Measurements from ENCODE around the gene ZMIZ1. TPM values are rescaled to one million over a fixed set of nuclear protein-coding genes. Genes with fewer than 3 reads are reported as not detected.

Gene ZMIZ1
- total RNA-seq, 1 experiment from 2014 or later, result 42.3 TPM

DNA sequence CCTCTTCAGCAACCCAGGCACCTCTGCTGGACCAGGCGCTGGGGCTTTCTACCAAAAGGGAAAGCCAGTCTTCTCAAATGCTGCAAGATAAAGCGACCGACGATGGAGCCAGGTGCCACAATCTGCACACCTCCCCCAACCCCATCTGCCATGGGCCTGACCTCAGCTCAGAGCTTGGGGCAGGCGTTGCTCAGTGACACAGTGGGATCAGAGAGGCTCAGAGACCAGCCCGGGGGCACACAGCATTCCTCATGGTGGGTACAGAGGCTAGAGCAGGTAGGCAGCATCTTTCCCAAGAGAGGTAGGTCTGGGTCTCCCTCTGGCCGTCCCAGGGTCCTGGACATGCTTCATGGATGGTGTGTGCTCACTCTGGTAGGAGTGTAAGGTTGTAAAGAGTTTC lies 56.3 kb downstream of the ZMIZ1 start:
- H3K36me3 Mint-ChIP-seq (ENCODE audit: insufficient read depth, unreplicated experiment), result peaks cover 11% of the 10 kb centered on the region
- TF ChIP-seq, protein P1, sequence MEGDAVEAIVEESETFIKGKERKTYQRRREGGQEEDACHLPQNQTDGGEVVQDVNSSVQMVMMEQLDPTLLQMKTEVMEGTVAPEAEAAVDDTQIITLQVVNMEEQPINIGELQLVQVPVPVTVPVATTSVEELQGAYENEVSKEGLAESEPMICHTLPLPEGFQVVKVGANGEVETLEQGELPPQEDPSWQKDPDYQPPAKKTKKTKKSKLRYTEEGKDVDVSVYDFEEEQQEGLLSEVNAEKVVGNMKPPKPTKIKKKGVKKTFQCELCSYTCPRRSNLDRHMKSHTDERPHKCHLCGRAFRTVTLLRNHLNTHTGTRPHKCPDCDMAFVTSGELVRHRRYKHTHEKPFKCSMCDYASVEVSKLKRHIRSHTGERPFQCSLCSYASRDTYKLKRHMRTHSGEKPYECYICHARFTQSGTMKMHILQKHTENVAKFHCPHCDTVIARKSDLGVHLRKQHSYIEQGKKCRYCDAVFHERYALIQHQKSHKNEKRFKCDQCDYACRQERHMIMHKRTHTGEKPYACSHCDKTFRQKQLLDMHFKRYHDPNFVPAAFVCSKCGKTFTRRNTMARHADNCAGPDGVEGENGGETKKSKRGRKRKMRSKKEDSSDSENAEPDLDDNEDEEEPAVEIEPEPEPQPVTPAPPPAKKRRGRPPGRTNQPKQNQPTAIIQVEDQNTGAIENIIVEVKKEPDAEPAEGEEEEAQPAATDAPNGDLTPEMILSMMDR (IDR thresholded peaks at IDR 0.05; ENCODE audit: insufficient read depth in 1 of 2, low read depth in 1 of 2, low read length in 1 of 2, severe bottlenecking in 1 of 2, unreplicated experiment in 1 of 2), result no peak
- peaks cover 31% of the 10 kb centered on the region for H3K4me1 ChIP-seq
- no peak overlapping the region for H3K4me3 Mint-ChIP-seq (ENCODE audit: unreplicated experiment)
- BruUV-seq (replicated peaks), result no TSS peak
- peak overlapping the region; percentile 55 for H3K27ac Mint-ChIP-seq (ENCODE audit: unreplicated experiment)
- no peaks in the 10 kb centered on the region; the same call in none of the 2 replicates for H3K36me3 ChIP-seq (ENCODE audit: control insufficient read depth, insufficient read depth, low read length)
- no peaks in the 10 kb centered on the region for H3K27me3 ChIP-seq (replicated peaks; ENCODE audit: control insufficient read depth, insufficient read depth, low read length)
- DNase-seq, result no peak
- ChIA-PET CTCF (interaction anchor here (0.7 to 2.9 kb wide), 3 partner anchors 70 to 1078 kb away, joined by 3 to 11 read pairs (median 6); no protein-coding TSS in a partner anchor), POLR2A (no interaction called here)
- H3K4me1 Mint-ChIP-seq (ENCODE audit: low read depth, unreplicated experiment), result peaks cover 6% of the 10 kb centered on the region
- no peaks in the 10 kb centered on the region for H3K27me3 Mint-ChIP-seq (ENCODE audit: insufficient read depth, unreplicated experiment)
- H3K9me3 Mint-ChIP-seq (ENCODE audit: unreplicated experiment), result no peaks in the 10 kb centered on the region
- no peak overlapping the region for H3K4me3 ChIP-seq (ENCODE audit: low read depth, low read length)
- no peaks in the 10 kb centered on the region for H3K9me3 ChIP-seq
- intact Hi-C loops (cut with micrococcal nuclease; ENCODE audit: unreplicated experiment), result no loop called here

DNA sequence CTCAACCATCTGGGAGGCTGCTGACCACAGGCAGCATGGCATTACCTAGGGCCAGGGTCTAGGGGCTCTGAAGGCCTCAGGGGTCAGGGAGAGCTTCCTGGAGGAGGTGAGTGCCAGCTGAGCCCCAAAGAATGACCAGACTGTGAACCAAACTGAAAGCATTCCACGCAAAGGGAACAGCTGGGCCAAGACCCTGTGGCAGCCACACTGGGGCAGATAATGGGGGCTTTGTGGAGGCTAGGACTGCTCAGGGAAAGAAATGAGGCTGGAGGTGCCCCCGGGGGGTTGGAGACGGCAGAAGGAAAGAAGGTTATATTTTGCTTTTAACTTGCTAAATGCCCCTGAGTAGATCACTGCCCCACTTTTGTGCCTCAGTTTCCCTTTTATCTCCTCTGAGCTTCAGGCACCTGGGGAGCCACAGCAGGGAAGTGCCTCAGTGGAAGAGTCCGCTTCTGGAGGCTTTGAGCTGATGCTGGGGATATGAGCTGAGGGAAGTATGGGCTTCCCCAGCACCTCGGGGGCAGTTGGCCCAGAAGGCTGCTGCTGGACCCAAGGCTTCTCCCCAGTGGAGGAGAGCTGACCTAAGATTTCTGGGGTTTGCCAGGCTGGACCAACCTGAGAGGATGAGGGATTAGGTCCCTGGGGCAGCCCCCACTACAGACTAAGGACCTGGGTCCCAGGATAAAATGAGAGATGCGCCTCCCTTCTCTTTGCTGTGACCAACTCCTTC lies 57.8 kb downstream of the ZMIZ1 start:
- Histone ChIP-seq H3K9me3 (no peaks in the 10 kb centered on the region), H3K36me3 (ENCODE audit: control insufficient read depth, insufficient read depth, low read length) (peaks cover 3% of the 10 kb centered on the region), H3K4me1 (peaks cover 31% of the 10 kb centered on the region), H3K4me3 (ENCODE audit: low read depth, low read length) (no peak overlapping the region), H3K27me3 (replicated peaks; ENCODE audit: control insufficient read depth, insufficient read depth, low read length) (no peaks in the 10 kb centered on the region)
- DNase-seq, result no peak
- peak overlapping the region; percentile 48 for H3K27ac Mint-ChIP-seq (ENCODE audit: unreplicated experiment)
- ChIA-PET POLR2A (interaction anchor here (0.6 kb wide), 1 partner anchor 68 kb away, joined by 4 read pairs; no protein-coding TSS in a partner anchor), CTCF (interaction anchor here (0.6 to 2.9 kb wide), 7 partner anchors 22 to 1079 kb away, joined by 3 to 11 read pairs (median 4); no protein-coding TSS in a partner anchor)
- H3K4me1 Mint-ChIP-seq (ENCODE audit: low read depth, unreplicated experiment), result peaks cover 14% of the 10 kb centered on the region
- no TSS peak for BruUV-seq (replicated peaks)
- H3K36me3 Mint-ChIP-seq (ENCODE audit: insufficient read depth, unreplicated experiment), result peaks cover 11% of the 10 kb centered on the region
- no peaks in the 10 kb centered on the region for H3K9me3 Mint-ChIP-seq (ENCODE audit: unreplicated experiment)
- intact Hi-C loops (cut with micrococcal nuclease; ENCODE audit: unreplicated experiment), result loop anchor here (1.0 to 2.0 kb wide), 2 partner anchors 56 to 69 kb away; no protein-coding TSS in a partner anchor
- H3K4me3 Mint-ChIP-seq (ENCODE audit: unreplicated experiment), result no peak overlapping the region
- TF ChIP-seq, protein P1 (IDR thresholded peaks at IDR 0.05; ENCODE audit: insufficient read depth in 1 of 2, low read depth in 1 of 2, low read length in 1 of 2, severe bottlenecking in 1 of 2, unreplicated experiment in 1 of 2), result no peak
- H3K27me3 Mint-ChIP-seq (ENCODE audit: insufficient read depth, unreplicated experiment), result no peaks in the 10 kb centered on the region

DNA sequence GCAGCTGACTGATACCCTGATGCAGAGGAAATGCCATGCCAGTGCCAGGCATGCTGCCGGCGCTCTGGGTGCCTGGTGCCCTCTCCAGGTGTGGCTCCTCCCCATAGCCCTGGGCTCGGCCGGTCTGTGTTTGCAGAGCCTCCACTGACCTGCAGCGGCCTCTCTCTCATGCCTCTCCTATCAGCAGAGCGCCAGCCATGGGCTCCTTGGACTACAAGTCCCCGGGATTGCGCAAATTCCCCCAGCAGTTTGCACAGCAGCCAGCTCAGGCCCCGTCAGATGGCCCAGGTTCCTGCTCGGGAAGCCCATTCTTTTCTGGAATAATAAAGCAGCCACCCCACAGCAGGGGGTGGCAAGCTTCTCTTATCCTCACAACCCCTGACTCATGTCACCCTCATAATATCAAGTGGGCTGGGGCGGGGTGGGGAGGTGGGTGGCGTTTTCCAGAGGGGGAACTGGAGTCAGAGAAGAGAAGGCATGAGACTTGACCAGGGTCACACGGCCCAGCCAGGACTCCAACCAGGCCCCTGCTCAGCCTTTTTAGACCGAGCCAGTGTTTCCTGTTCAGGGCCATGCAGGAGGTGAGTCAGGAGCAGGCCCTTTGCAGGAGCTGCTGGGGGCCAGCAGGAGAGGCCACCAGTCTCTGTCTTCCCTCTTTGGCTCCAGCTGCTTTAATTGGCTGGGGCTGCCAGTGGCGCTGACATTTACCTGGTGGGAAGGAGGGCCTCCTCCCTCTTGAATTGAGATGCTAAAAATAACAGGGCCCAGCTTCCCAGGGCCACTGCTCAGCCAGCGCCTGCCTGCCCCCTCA lies 58.6 kb downstream of the ZMIZ1 start:
- Histone ChIP-seq H3K27me3 (replicated peaks; ENCODE audit: control insufficient read depth, insufficient read depth, low read length) (no peaks in the 10 kb centered on the region), H3K9me3 (no peaks in the 10 kb centered on the region), H3K36me3 (ENCODE audit: control insufficient read depth, insufficient read depth, low read length) (peaks cover 3% of the 10 kb centered on the region), H3K4me3 (ENCODE audit: low read depth, low read length) (no peak overlapping the region), H3K4me1 (peaks cover 31% of the 10 kb centered on the region)
- Mint-ChIP-seq H3K4me1 (ENCODE audit: low read depth, unreplicated experiment) (peaks cover 14% of the 10 kb centered on the region), H3K27me3 (ENCODE audit: insufficient read depth, unreplicated experiment) (no peaks in the 10 kb centered on the region), H3K9me3 (ENCODE audit: unreplicated experiment) (no peaks in the 10 kb centered on the region), H3K27ac (ENCODE audit: unreplicated experiment) (peak overlapping the region; percentile 48), H3K36me3 (ENCODE audit: insufficient read depth, unreplicated experiment) (peaks cover 11% of the 10 kb centered on the region), H3K4me3 (ENCODE audit: unreplicated experiment) (no peak overlapping the region)
- intact Hi-C loops (cut with micrococcal nuclease; ENCODE audit: unreplicated experiment), result loop anchor here (1.0 to 2.0 kb wide), 2 partner anchors 57 to 68 kb away; no protein-coding TSS in a partner anchor
- CTCF ChIA-PET, result interaction anchor here (0.6 to 2.9 kb wide), 6 partner anchors 21 to 539 kb away, joined by 3 to 11 read pairs (median 4); no protein-coding TSS in a partner anchor
- BruUV-seq (replicated peaks), result no TSS peak
- DNase-seq, result peak; percentile 91 to 94
- TF ChIP-seq, protein P1 (IDR thresholded peaks at IDR 0.05; ENCODE audit: insufficient read depth in 1 of 2, low read depth in 1 of 2, low read length in 1 of 2, severe bottlenecking in 1 of 2, unreplicated experiment in 1 of 2), result peak in 1 of 2 experiments; percentile 23
- POLR2A ChIA-PET, result interaction anchor here (0.6 kb wide), 1 partner anchor 68 kb away, joined by 4 read pairs; no protein-coding TSS in a partner anchor

Measured in Caco-2 (cell line).